Measurements from ENCODE around the gene EPHA3. TPM values are rescaled to one million over a fixed set of nuclear protein-coding genes. Genes with fewer than 3 reads are reported as not detected.

EPHA3 gene
- total and polyA plus RNA-seq, 2 donors (not counting 1 experiment from before 2014, with no cell fraction given): 0.23 to 0.99 TPM

- Histone ChIP-seq H3K4me2 (ENCODE audit: extremely low read depth, insufficient read depth, low read length) (no peak overlapping the region), H4K20me1 (ENCODE audit: control insufficient read depth, extremely low read depth, insufficient read depth, low read length) (no peaks in the 10 kb centered on the region), H2AFZ (ENCODE audit: low read length) (no peak overlapping the region), H3K9me3 (ENCODE audit: control insufficient read depth, insufficient read depth, low read depth, low read length) (no peaks in the 10 kb centered on the region), H3K4me3 (replicated peaks in 1 of 4; ENCODE audit: control extremely low read depth in 1 of 4, insufficient read depth in 1 of 4, low read depth in 3 of 4, low read length in 4 of 4) (no peak overlapping the region), H3K27ac (ENCODE audit: insufficient read depth, low read length) (no peak overlapping the region), H3K4me1 (ENCODE audit: control insufficient read depth, extremely low read depth, insufficient read depth, low read length) (no peaks in the 10 kb centered on the region), H3K27me3 (ENCODE audit: control insufficient read depth, insufficient read depth, low read length) (no peaks in the 10 kb centered on the region), H3K36me3 (ENCODE audit: control insufficient read depth, insufficient read depth, low read length) (no peaks in the 10 kb centered on the region), H3K79me2 (ENCODE audit: control insufficient read depth, insufficient read depth, low read length) (no peaks in the 10 kb centered on the region), H3K9ac (ENCODE audit: insufficient read depth, low read length) (no peak overlapping the region)
- no peak for DNase-seq (ENCODE audit: low read depth in 2 of 2)
- TF ChIP-seq, protein P1, sequence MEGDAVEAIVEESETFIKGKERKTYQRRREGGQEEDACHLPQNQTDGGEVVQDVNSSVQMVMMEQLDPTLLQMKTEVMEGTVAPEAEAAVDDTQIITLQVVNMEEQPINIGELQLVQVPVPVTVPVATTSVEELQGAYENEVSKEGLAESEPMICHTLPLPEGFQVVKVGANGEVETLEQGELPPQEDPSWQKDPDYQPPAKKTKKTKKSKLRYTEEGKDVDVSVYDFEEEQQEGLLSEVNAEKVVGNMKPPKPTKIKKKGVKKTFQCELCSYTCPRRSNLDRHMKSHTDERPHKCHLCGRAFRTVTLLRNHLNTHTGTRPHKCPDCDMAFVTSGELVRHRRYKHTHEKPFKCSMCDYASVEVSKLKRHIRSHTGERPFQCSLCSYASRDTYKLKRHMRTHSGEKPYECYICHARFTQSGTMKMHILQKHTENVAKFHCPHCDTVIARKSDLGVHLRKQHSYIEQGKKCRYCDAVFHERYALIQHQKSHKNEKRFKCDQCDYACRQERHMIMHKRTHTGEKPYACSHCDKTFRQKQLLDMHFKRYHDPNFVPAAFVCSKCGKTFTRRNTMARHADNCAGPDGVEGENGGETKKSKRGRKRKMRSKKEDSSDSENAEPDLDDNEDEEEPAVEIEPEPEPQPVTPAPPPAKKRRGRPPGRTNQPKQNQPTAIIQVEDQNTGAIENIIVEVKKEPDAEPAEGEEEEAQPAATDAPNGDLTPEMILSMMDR (conservative IDR thresholded peaks at IDR 0.05 in 1 of 2, IDR thresholded peaks at IDR 0.05 in 1 of 2; ENCODE audit: low read depth in 1 of 2, low read length in 2 of 2): no peak
- TF ChIP-seq EZH2 (IDR thresholded peaks at IDR 0.05; ENCODE audit: low read length, missing control alignments): no peak
Observed at GRCh38 chr3:89164774-89165173, 57.4 kb downstream of the EPHA3 start.

DNA sequence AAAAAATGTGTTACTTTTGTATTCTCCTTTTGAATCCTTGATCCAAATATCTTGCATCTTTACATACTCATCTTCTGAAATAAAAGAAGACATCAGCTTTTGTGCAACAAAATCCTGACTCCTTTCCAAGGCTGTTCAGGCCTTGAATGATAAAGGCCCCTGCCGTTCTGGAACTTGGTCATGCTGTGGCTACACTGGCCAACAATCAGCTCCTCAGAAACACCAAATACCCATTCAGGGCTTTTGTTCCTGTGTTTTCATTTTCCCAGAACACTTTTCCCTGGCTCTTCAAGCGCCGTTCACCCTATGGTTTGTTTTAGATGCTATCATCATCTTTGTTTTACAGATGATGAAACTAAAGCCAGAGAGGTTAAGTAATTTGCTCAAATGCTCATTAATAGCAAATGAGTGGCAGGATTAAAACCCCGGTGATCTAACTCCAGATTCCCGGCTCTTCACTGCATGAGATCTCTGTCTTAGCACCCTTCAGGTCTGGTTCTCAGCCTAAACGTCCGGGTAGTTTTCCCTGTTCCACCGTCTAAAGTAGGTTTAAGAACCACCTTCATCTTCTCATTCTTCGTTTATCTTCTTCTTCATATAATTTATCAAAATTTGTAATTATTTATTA lies 58.3 kb downstream of the EPHA3 start:
- no peaks in the 10 kb centered on the region for H3K79me2 ChIP-seq (ENCODE audit: control insufficient read depth, insufficient read depth, low read length)
- DNase-seq (ENCODE audit: low read depth in 2 of 2): no peak
- no peaks in the 10 kb centered on the region for H3K27me3 ChIP-seq (ENCODE audit: control insufficient read depth, insufficient read depth, low read length)
- no peak overlapping the region for H2AFZ ChIP-seq (ENCODE audit: low read length)
- H3K36me3 ChIP-seq (ENCODE audit: control insufficient read depth, insufficient read depth, low read length): no peaks in the 10 kb centered on the region
- TF ChIP-seq, protein P1 (conservative IDR thresholded peaks at IDR 0.05 in 1 of 2, IDR thresholded peaks at IDR 0.05 in 1 of 2; ENCODE audit: low read depth in 1 of 2, low read length in 2 of 2): no peak
- no peak for TF ChIP-seq EZH2 (IDR thresholded peaks at IDR 0.05; ENCODE audit: low read length, missing control alignments)
- no peak overlapping the region for H3K27ac ChIP-seq (ENCODE audit: insufficient read depth, low read length)
- no peaks in the 10 kb centered on the region for H3K9me3 ChIP-seq (ENCODE audit: control insufficient read depth, insufficient read depth, low read depth, low read length)
- H4K20me1 ChIP-seq (ENCODE audit: control insufficient read depth, extremely low read depth, insufficient read depth, low read length): no peaks in the 10 kb centered on the region
- no peaks in the 10 kb centered on the region for H3K4me1 ChIP-seq (ENCODE audit: control insufficient read depth, extremely low read depth, insufficient read depth, low read length)
- H3K4me2 ChIP-seq (ENCODE audit: extremely low read depth, insufficient read depth, low read length): no peak overlapping the region
- no peak overlapping the region for H3K4me3 ChIP-seq (replicated peaks in 1 of 4; ENCODE audit: control extremely low read depth in 1 of 4, insufficient read depth in 1 of 4, low read depth in 3 of 4, low read length in 4 of 4)
- no peak overlapping the region for H3K9ac ChIP-seq (ENCODE audit: insufficient read depth, low read length)

- Histone ChIP-seq H3K9me3 (ENCODE audit: control insufficient read depth, insufficient read depth, low read depth, low read length) (no peaks in the 10 kb centered on the region), H3K36me3 (ENCODE audit: control insufficient read depth, insufficient read depth, low read length) (no peaks in the 10 kb centered on the region), H3K4me3 (replicated peaks in 1 of 4; ENCODE audit: control extremely low read depth in 1 of 4, insufficient read depth in 1 of 4, low read depth in 3 of 4, low read length in 4 of 4) (no peak overlapping the region), H3K27me3 (ENCODE audit: control insufficient read depth, insufficient read depth, low read length) (no peaks in the 10 kb centered on the region), H2AFZ (ENCODE audit: low read length) (no peak overlapping the region), H3K4me2 (ENCODE audit: extremely low read depth, insufficient read depth, low read length) (no peak overlapping the region), H4K20me1 (ENCODE audit: control insufficient read depth, extremely low read depth, insufficient read depth, low read length) (no peaks in the 10 kb centered on the region), H3K4me1 (ENCODE audit: control insufficient read depth, extremely low read depth, insufficient read depth, low read length) (no peaks in the 10 kb centered on the region), H3K27ac (ENCODE audit: insufficient read depth, low read length) (no peak overlapping the region), H3K9ac (ENCODE audit: insufficient read depth, low read length) (no peak overlapping the region), H3K79me2 (ENCODE audit: control insufficient read depth, insufficient read depth, low read length) (no peaks in the 10 kb centered on the region)
- DNase-seq (ENCODE audit: low read depth in 2 of 2): peak in 1 of 2 donors; percentile 8
- TF ChIP-seq, protein P1 (conservative IDR thresholded peaks at IDR 0.05 in 1 of 2, IDR thresholded peaks at IDR 0.05 in 1 of 2; ENCODE audit: low read depth in 1 of 2, low read length in 2 of 2): no peak
- no peak for TF ChIP-seq EZH2 (IDR thresholded peaks at IDR 0.05; ENCODE audit: low read length, missing control alignments)
Observed at GRCh38 chr3:89171687-89172545, 64.5 kb downstream of the EPHA3 start.

Measured in fibroblast of lung (primary cell).